GM12875 (cell line): ENCODE data around the gene RALGAPB.
"Not testable (repeated sequence)": the region's sequence is repeated elsewhere in the genome, so short reads cannot be mapped to it uniquely, and the experiment has no call there.

Source experiments
- H3K4me3 ChIP-seq: one replicate; pipeline ENCODE4 v1.5.1; 2011; ENCODE audit warnings: low read depth, low read length, control low read depth
- CTCF ChIP-seq: IDR thresholded peaks from 2 replicates; pipeline ENCODE4 v1.5.1; 2011; ENCODE audit warnings: low read depth, mild to moderate bottlenecking, control low read depth, inconsistent platforms, low read length, moderate library complexity, borderline replicate concordance; ENCODE audit not compliant: insufficient read depth

The RALGAPB gene

GRCh38 chr20:38589967-38590675 is 117.5 kb downstream of the RALGAPB start:
- no peak for TF ChIP-seq CTCF

DNA sequence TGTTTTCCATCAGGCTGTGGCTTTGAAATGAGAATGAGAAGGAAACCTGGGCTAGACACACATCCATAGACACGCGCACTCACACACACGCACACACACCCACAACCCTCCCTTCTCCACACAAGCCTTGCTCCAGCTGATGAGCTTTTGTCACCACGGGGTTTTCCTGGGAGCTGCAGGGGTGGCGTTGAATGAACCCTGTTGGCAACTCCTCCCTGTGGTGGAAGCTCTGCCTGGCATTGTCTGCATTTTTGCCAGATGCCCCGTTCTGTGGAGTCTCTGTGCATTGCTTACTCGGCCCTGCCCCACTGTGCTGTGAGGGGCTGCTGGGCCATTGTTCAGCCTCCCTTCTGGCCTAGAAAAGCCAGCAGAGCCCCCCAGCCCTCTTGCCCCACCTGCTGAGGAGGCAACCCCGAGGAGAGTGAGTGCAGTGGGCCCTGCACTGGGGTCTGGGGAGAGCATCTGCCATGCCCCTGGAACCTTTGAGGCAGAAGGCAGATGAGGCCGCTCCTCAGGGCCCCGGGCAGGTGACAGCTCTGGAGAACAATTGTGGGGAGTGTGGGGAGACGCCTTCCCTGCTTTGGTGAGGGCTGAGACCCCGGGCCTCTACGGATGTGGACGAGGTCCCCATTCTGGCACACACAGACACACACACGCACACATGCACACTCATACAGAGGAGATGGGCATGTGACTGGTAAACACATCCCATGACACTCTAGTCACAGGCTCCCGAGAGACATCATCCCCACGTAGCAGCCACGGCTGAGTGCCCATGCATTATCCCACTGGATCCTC is 118.2 kb downstream of the RALGAPB start:
- no peak for TF ChIP-seq CTCF
- no peak overlapping the region for H3K4me3 ChIP-seq

More at GRCh38 chr20:38589967-38590675, 117.5 kb downstream of the RALGAPB start:
- no peak overlapping the region for H3K4me3 ChIP-seq

DNA sequence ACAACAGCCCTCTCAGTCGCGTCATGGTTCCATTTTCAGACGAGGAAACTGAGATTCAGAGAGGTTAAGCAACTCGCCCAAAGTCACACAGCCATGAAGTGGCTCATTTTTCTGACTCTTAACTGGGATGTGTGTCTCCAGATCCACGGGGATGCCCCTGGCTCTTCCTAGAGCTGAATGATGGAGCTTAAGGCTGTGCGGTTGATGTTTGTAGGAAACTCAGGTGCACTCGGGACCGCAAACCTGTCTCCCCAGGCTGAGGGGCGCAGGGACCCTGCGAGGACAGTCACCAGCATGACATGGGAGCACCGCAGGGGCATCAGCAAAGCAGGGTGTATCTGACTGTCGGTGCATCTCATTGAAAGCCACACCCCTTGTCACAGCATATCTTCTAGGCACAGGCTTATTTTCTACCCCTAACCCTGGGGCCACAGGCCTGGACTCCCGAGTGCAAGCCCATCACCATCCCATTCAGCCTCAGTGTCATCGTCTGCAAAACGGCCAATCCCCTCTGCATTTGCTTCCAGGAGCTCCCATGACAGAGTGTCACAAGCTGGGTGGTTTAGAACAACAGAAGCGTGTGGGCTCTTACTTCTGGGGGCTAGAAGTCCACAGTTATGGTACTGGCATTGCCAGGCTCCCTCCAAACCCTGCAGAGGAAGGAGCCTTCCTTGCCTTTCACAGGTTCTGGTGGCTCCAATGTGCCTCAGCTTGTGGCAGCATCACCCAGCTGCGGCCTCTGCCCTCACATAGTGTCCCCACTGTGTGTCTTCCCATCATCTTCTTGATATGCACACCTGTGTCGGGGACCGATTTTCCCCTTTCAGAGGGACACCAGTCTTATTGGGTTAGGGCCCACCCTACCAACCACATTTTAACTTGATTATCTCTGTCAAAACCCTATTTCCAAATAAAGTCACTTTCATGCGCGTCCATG is 119.1 kb downstream of the RALGAPB start:
- no peak for TF ChIP-seq CTCF
- no peak overlapping the region for H3K4me3 ChIP-seq

DNA sequence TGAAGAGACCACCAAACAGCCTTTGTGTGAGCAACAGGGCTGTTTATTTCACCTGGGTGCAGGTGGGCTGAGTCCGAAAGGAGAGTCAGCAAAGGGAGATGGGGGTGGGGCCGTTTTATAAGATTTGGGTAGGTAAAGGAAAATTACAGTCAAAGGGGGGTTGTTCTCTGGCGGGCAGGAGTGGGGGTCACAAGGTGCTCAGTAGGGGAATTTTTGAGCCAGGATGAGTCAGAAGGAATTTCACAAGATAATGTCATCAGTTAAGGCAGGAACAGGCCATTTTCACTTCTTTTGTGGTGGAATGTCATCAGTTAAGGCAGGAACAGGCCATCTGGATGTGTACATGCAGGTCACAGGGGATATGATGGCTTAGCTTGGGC is 119.8 kb downstream of the RALGAPB start:
- not testable (repeated sequence) for H3K4me3 ChIP-seq

- not testable (repeated sequence) for H3K4me3 ChIP-seq
These were observed 121.6 kb downstream of the RALGAPB start for GRCh38 chr20:38594281-38594680.

DNA sequence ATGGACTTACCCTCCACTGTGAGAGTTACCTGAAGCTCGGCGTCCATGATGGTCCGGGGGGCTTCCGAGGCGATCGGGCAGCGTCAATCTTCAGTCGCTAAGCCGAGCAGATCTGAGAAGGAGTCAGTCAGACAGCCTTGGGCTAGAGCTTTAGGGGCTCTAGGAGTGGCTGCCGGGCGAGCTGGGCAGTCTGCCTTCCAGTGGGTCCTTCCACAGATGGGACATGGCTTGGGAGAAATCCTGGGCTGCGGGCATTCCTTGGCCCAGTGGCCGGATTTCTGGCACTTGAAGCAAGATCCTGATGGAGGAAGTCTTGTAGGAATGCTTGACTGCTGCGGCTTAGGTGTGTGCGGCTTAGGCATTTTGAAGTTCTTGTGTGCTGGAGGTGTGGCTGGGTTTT is 123.2 kb downstream of the RALGAPB start:
- not testable (repeated sequence) for H3K4me3 ChIP-seq

GRCh38 chr20:38599410-38599882 is 126.8 kb downstream of the RALGAPB start:
- no peak overlapping the region for H3K4me3 ChIP-seq
- no peak for TF ChIP-seq CTCF

DNA sequence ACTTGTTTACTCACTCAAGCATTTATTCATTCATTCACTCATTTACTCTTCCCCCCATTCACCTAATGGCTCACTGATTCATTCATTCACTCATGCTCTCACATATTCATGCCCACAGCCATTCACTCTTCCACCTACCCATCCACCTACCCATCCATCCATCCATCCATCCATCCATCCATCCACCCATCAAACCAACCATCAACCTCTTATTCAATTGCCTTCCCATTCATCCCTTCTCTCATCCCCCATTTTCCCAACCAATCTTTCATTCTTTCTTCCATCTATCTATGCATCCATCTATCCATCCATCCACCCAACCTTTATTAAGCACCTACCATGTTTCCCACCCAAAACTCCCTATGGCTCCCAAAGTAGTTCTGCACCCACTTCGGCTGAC is 127.4 kb downstream of the RALGAPB start:
- H3K4me3 ChIP-seq, result no peak overlapping the region
- no peak for TF ChIP-seq CTCF
